DND-41 (cell line): ENCODE measurements around the gene CFL2.
"Not testable (repeated sequence)": the region's sequence is repeated elsewhere in the genome, so short reads cannot be mapped to it uniquely, and the experiment has no call there.

Source experiments
- ATAC-seq: fragments of 200-7000 bp; cut with Tn5 transposase; 3 replicates; pipeline ENCODE4 v1.9.1; 2021; ENCODE audit warnings: low read depth; ENCODE audit not compliant: insufficient read depth
- DNase-seq: peaks from one replicate; pipeline ENCODE4 v3.0.0-alpha.2; 2020
- H2AFZ ChIP-seq: 2 replicates; pipeline ENCODE4 v1.6.0; 2012; ENCODE audit warnings: low read depth, low read length
- H3K27ac ChIP-seq: 2 replicates; pipeline ENCODE4 v1.5.1; 2012; ENCODE audit warnings: low read length, inconsistent platforms
- H3K27me3 ChIP-seq: fragments of 200-600 bp; sonication (generic); 2 replicates; pipeline ENCODE4 v1.6.0; 2012; ENCODE audit warnings: low read length, mild to moderate bottlenecking, inconsistent platforms; ENCODE audit not compliant: insufficient read depth, poor library complexity
- H3K36me3 ChIP-seq: 2 replicates; pipeline ENCODE4 v1.5.1; 2012; ENCODE audit warnings: low read length, inconsistent platforms; ENCODE audit not compliant: insufficient read depth
- H3K4me1 ChIP-seq: 2 replicates; pipeline ENCODE4 v1.5.1; 2012; ENCODE audit warnings: mild to moderate bottlenecking, low read length; ENCODE audit not compliant: insufficient read depth
- H3K4me2 ChIP-seq: 2 replicates; pipeline ENCODE4 v1.6.0; 2012; ENCODE audit warnings: mild to moderate bottlenecking, moderate library complexity, low read length, inconsistent platforms; ENCODE audit not compliant: insufficient read depth
- H3K4me3 ChIP-seq, 2 experiments: fragments of 200-600 bp in 1 of 2; shearing (Covaris generic) in 1 of 2; 2 replicates each; pipeline ENCODE4 v1.5.1; 2012 to 2016; ENCODE audit warnings: inconsistent platforms in 2 of 2, low read length in 2 of 2, mild to moderate bottlenecking in 2 of 2, low read depth in 1 of 2, moderate library complexity in 1 of 2
- H3K79me2 ChIP-seq: 2 replicates; pipeline ENCODE4 v1.6.0; 2012; ENCODE audit warnings: low read length, inconsistent platforms; ENCODE audit not compliant: insufficient read depth
- H3K9ac ChIP-seq: 2 replicates; pipeline ENCODE4 v1.6.0; 2012; ENCODE audit warnings: low read depth, mild to moderate bottlenecking, inconsistent platforms, low read length, moderate library complexity
- H3K9me3 ChIP-seq: 2 replicates; pipeline ENCODE4 v1.5.1; 2012; ENCODE audit warnings: low read length, moderate library complexity, mild to moderate bottlenecking, inconsistent platforms; ENCODE audit not compliant: insufficient read depth, severe bottlenecking
- H4K20me1 ChIP-seq: 2 replicates; pipeline ENCODE4 v1.6.0; 2012; ENCODE audit warnings: low read length; ENCODE audit not compliant: insufficient read depth
- EZH2 ChIP-seq: IDR thresholded peaks from 3 replicates; pipeline ENCODE4 v1.6.1; 2012; ENCODE audit warnings: borderline replicate concordance, low read depth, mild to moderate bottlenecking, moderate library complexity, low read length, inconsistent platforms; ENCODE audit not compliant: severe bottlenecking
- TF ChIP-seq, protein P1 (sequence below): IDR thresholded peaks from 2 replicates; pipeline ENCODE4 v1.5.1; 2012; ENCODE audit warnings: borderline replicate concordance, low read length, moderate library complexity, mild to moderate bottlenecking; ENCODE audit not compliant: poor library complexity, severe bottlenecking; ENCODE audit errors: extremely low read depth

CFL2 gene

DNA sequence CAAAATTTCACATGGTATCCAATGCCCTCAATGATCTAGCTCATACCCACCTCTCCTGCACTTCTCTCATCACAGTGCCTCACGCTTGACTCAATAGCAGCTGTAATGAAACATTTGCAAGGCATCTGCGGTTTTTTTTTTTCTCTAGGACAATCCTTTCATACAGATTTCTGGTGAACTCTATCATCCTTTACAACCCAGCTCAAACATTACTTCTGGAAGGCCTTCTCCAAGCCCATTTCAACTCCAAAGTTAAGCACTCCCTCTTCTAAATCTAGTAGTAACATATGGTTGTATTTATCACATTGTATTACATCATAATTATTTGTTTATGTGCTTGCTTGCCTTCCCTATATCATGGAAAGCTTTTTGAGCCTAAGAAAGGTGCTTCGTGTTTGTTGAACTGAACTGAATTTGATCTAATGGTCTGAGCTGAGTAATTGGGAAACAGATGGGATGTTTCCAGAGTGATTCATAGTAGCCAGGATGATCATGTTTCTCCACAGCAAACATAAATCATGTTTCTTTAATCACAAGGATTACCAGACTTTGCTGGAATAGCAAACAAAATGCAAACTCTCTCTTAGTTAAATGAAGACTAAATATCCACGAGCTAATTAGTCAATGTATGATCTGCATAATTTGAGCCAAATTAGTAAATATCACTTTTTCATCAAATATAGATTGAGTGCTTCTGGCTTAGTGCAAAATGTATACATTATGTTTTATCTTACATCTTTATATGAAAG, 14.3 kb downstream of the CFL2 start:
- H3K79me2 ChIP-seq: no peaks in the 10 kb centered on the region
- no peaks in the 10 kb centered on the region for H4K20me1 ChIP-seq
- TF ChIP-seq EZH2: no peak
- TF ChIP-seq, protein P1, sequence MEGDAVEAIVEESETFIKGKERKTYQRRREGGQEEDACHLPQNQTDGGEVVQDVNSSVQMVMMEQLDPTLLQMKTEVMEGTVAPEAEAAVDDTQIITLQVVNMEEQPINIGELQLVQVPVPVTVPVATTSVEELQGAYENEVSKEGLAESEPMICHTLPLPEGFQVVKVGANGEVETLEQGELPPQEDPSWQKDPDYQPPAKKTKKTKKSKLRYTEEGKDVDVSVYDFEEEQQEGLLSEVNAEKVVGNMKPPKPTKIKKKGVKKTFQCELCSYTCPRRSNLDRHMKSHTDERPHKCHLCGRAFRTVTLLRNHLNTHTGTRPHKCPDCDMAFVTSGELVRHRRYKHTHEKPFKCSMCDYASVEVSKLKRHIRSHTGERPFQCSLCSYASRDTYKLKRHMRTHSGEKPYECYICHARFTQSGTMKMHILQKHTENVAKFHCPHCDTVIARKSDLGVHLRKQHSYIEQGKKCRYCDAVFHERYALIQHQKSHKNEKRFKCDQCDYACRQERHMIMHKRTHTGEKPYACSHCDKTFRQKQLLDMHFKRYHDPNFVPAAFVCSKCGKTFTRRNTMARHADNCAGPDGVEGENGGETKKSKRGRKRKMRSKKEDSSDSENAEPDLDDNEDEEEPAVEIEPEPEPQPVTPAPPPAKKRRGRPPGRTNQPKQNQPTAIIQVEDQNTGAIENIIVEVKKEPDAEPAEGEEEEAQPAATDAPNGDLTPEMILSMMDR: no peak
- no peaks in the 10 kb centered on the region for H3K36me3 ChIP-seq
- H3K4me2 ChIP-seq: no peak overlapping the region
- H3K9me3 ChIP-seq: no peaks in the 10 kb centered on the region
- no peaks in the 10 kb centered on the region for H3K27me3 ChIP-seq
- DNase-seq (no peak), ATAC-seq (0 out of 3 replicates have a peak, but pooled peaks have one; percentile 47)
- no peak overlapping the region for H3K4me3 ChIP-seq
- no peaks in the 10 kb centered on the region for H3K4me1 ChIP-seq
- H2AFZ ChIP-seq: no peak overlapping the region
- H3K9ac ChIP-seq: no peak overlapping the region
- no peak overlapping the region for H3K27ac ChIP-seq

DNA sequence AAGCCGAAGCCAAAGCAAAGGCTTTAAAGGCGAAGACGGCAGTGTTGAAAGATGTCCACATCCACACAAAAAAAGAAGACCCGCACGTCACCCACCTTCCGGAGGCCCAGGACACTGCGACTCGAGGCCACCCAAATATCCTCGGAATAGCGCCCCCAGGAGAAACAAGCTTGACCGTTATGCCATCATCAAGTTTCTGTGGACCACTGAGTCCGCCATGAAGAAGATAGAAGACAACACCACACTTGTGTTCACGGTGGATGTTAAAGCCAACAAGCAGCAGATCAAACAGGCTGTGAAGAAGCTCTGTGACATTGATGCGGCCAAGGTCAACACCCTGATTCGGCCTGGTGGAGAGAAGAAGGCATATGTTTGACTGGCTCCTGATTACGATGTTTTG, 20.2 kb downstream of the CFL2 start:
- H4K20me1 ChIP-seq, H3K27me3 ChIP-seq, H3K9ac ChIP-seq, ATAC-seq, DNase-seq, H3K27ac ChIP-seq, H3K36me3 ChIP-seq, H2AFZ ChIP-seq, H3K4me2 ChIP-seq, H3K9me3 ChIP-seq, H3K4me1 ChIP-seq, H3K79me2 ChIP-seq, H3K4me3 ChIP-seq: not testable (repeated sequence)

DNA sequence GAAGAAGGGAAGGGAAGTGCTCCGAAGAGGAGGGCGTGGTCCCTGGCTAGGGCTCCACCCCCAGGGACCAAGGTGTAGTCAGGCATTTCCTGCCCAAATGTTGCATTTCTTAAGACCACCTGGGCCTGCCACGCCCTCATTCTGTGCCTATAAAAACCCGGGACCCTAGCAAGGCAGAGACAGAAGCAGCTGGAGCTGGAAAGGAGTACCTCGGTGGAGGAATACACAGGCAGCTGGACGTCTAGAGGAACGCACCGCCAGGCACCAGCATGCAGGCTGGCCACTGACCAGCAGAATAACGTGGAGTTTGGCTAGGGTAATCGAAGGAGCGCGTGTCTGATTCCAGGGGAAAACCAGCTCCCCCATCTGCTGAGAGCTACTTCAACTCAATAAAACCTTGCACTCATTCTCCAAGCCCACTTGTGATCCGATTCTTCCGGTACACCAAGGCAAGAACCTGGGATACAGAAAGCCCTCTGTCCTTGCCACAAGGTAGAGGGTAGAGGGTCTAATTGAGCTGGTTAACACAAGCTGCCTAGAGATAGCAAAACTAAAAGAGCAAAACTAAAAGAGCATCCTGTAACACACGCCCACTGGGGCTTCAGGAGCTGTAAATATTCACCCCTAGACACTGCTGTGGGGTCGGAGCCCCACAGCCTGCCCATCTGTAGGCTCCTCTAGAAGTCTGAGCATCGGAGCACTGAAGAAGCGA, 21.0 kb downstream of the CFL2 start:
- TF ChIP-seq EZH2: no peak
- TF ChIP-seq, protein P1: no peak
- no peak for DNase-seq

DNA sequence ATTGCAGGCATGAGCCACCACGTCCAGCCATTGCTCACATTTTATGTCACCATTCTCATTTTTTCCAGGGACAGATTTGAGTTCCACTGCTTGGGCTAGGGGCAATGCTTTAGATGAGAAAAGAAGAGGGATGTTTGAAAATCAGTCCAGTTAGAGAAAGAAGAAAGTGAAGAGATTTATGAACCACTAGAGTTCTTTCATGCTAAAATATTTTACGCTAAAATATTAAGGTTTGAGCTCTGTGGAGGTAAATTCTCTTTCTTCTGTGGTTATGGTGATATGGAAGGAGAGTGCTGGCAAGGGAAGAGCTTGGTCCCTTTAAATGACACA, 21.5 kb downstream of the CFL2 start:
- DNase-seq (no peak), ATAC-seq (no peak)
- Histone ChIP-seq H4K20me1 (no peaks in the 10 kb centered on the region), H3K4me2 (no peak overlapping the region), H3K4me3 (no peak overlapping the region), H3K9ac (no peak overlapping the region), H3K79me2 (no peaks in the 10 kb centered on the region), H3K27me3 (no peaks in the 10 kb centered on the region), H3K27ac (no peak overlapping the region), H3K9me3 (no peaks in the 10 kb centered on the region), H2AFZ (no peak overlapping the region), H3K4me1 (no peaks in the 10 kb centered on the region), H3K36me3 (no peaks in the 10 kb centered on the region)
- TF ChIP-seq, protein P1: no peak
- TF ChIP-seq EZH2: no peak

More for the DNA sequence above, 21.0 kb downstream of the CFL2 start:
- no peak for ATAC-seq
- H3K27me3 ChIP-seq: no peaks in the 10 kb centered on the region
- H3K9me3 ChIP-seq: no peaks in the 10 kb centered on the region
- no peak overlapping the region for H3K27ac ChIP-seq
- no peak overlapping the region for H3K4me2 ChIP-seq
- no peak overlapping the region for H3K9ac ChIP-seq
- H3K36me3 ChIP-seq: no peaks in the 10 kb centered on the region
- H3K4me3 ChIP-seq: no peak overlapping the region
- H2AFZ ChIP-seq: no peak overlapping the region
- no peaks in the 10 kb centered on the region for H3K79me2 ChIP-seq
- no peaks in the 10 kb centered on the region for H4K20me1 ChIP-seq
- no peaks in the 10 kb centered on the region for H3K4me1 ChIP-seq
